OCI-LY1 (cell line): Measurements from ENCODE around the gene CSAD.

ENCODE experiments used
- H2AFZ ChIP-seq: fragments of 200-600 bp; sonication (generic), shearing (Covaris generic); 2 replicates; pipeline ENCODE4 v1.6.0; 2014; ENCODE audit warnings: antibody characterized with exemption, mild to moderate bottlenecking, low read length
- H3F3A ChIP-seq: fragments of 200-600 bp; sonication (generic), shearing (Covaris generic); 2 replicates; pipeline ENCODE4 v1.6.0; 2014; ENCODE audit warnings: mild to moderate bottlenecking, antibody characterized with exemption, low read length, moderate library complexity; ENCODE audit not compliant: insufficient read depth
- H3K27ac ChIP-seq: fragments of 200-600 bp; sonication (generic); 2 replicates; pipeline ENCODE4 v1.5.1; 2014; ENCODE audit warnings: low read length, mixed run types, mild to moderate bottlenecking, low read depth; ENCODE audit not compliant: poor library complexity, severe bottlenecking
- H3K27me3 ChIP-seq: fragments of 200-600 bp; sonication (generic); 2 replicates; pipeline ENCODE4 v1.6.0; 2014; ENCODE audit warnings: antibody characterized with exemption, mild to moderate bottlenecking, low read length, moderate library complexity; ENCODE audit not compliant: insufficient read depth
- H3K36me3 ChIP-seq: fragments of 200-600 bp; sonication (generic); 2 replicates; pipeline ENCODE4 v1.6.1; 2014; ENCODE audit warnings: mild to moderate bottlenecking, antibody characterized with exemption, low read length, moderate library complexity, mixed read lengths; ENCODE audit not compliant: insufficient read depth
- H3K4me1 ChIP-seq: fragments of 200-600 bp; sonication (generic); 2 replicates; pipeline ENCODE4 v1.5.1; 2014; ENCODE audit warnings: mild to moderate bottlenecking, low read length, moderate library complexity; ENCODE audit not compliant: insufficient read depth, severe bottlenecking
- H3K4me2 ChIP-seq: fragments of 200-600 bp; sonication (generic), shearing (Covaris generic); 2 replicates; pipeline ENCODE4 v1.6.1; 2014; ENCODE audit warnings: low read length
- H3K4me3 ChIP-seq: fragments of 200-600 bp; sonication (generic); 2 replicates; pipeline ENCODE4 v1.5.1; 2014; ENCODE audit warnings: low read length, low read depth, mild to moderate bottlenecking, mixed read lengths; ENCODE audit not compliant: poor library complexity, severe bottlenecking
- H3K79me2 ChIP-seq: fragments of 200-600 bp; shearing (Covaris generic); 2 replicates; pipeline ENCODE4 v1.6.1; 2016; ENCODE audit warnings: mixed run types, low read length, mixed read lengths; ENCODE audit not compliant: insufficient read depth
- H3K9ac ChIP-seq: fragments of 200-600 bp; sonication (generic), shearing (Covaris generic); 2 replicates; pipeline ENCODE4 v1.6.1; 2014; ENCODE audit warnings: mild to moderate bottlenecking, low read length, mixed read lengths
- H3K9me2 ChIP-seq: fragments of 200-600 bp; sonication (generic), shearing (Covaris generic); 2 replicates; pipeline ENCODE4 v1.6.1; 2014; ENCODE audit warnings: low read depth, mild to moderate bottlenecking, low read length, mixed read lengths
- H3K9me3 ChIP-seq: fragments of 200-600 bp; shearing (Covaris generic); 2 replicates; pipeline ENCODE4 v1.6.1; 2014; ENCODE audit warnings: low read length, mixed read lengths
- H4K20me1 ChIP-seq: fragments of 200-600 bp; sonication (generic), shearing (Covaris generic); 2 replicates; pipeline ENCODE4 v1.6.0; 2016; ENCODE audit warnings: mild to moderate bottlenecking, low read length; ENCODE audit not compliant: insufficient read depth
- EZH2 ChIP-seq: fragments of 200-600 bp; sonication (generic), shearing (Covaris generic); IDR thresholded peaks from 2 replicates; pipeline ENCODE4 v1.8.0; 2017; ENCODE audit warnings: borderline replicate concordance, mixed run types, mild to moderate bottlenecking, antibody characterized with exemption, low read length, moderate library complexity, mixed read lengths
- TF ChIP-seq, protein P1 (sequence below): fragments of 200-600 bp; sonication (generic), shearing (Covaris generic); IDR thresholded peaks from 2 replicates; pipeline ENCODE4 v1.5.1; 2017; ENCODE audit warnings: mild to moderate bottlenecking, antibody characterized with exemption, low read length, moderate library complexity, mixed read lengths

Gene CSAD

GRCh38 chr12:53152390-53152789 is 28.3 kb downstream of the CSAD start:
- TF ChIP-seq EZH2: no peak
- TF ChIP-seq, protein P1, sequence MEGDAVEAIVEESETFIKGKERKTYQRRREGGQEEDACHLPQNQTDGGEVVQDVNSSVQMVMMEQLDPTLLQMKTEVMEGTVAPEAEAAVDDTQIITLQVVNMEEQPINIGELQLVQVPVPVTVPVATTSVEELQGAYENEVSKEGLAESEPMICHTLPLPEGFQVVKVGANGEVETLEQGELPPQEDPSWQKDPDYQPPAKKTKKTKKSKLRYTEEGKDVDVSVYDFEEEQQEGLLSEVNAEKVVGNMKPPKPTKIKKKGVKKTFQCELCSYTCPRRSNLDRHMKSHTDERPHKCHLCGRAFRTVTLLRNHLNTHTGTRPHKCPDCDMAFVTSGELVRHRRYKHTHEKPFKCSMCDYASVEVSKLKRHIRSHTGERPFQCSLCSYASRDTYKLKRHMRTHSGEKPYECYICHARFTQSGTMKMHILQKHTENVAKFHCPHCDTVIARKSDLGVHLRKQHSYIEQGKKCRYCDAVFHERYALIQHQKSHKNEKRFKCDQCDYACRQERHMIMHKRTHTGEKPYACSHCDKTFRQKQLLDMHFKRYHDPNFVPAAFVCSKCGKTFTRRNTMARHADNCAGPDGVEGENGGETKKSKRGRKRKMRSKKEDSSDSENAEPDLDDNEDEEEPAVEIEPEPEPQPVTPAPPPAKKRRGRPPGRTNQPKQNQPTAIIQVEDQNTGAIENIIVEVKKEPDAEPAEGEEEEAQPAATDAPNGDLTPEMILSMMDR: no peak
- Histone ChIP-seq H3F3A (peaks cover 1% of the 10 kb centered on the region; the same call in 1 of the 2 replicates), H3K27ac (no peak overlapping the region), H3K79me2 (no peaks in the 10 kb centered on the region), H3K4me2 (no peak overlapping the region), H3K9me3 (no peaks in the 10 kb centered on the region), H3K4me1 (no peaks in the 10 kb centered on the region), H3K27me3 (no peaks in the 10 kb centered on the region; the same call in 1 of the 2 replicates), H4K20me1 (no peaks in the 10 kb centered on the region), H2AFZ (no peak overlapping the region), H3K36me3 (no peaks in the 10 kb centered on the region), H3K4me3 (no peak overlapping the region), H3K9me2 (no peaks in the 10 kb centered on the region), H3K9ac (no peak overlapping the region)

DNA sequence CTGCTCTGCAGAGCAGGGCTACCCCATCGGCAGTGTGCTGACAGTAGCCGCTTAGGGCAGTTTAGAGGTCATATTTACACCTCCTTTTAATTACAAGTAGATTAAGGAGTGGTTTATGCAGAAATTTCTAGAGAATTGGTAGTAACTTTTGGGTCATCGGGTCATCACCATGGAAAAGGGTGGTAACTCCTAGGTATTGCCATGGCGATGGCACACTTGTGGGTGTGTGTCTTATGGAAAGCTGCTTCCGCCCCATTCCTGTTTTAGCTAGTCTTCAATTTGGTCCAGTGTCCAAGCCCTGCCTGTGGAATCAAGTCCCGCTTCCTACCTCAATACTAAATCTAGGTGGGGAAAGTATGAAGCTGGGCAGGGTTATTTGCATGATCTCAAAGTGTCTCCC is 29.7 kb downstream of the CSAD start:
- peaks cover 4% of the 10 kb centered on the region; the same call in 1 of the 2 replicates for H3F3A ChIP-seq
- H2AFZ ChIP-seq: no peak overlapping the region
- H3K4me1 ChIP-seq: no peaks in the 10 kb centered on the region
- H4K20me1 ChIP-seq: no peaks in the 10 kb centered on the region
- H3K4me3 ChIP-seq: no peak overlapping the region
- H3K79me2 ChIP-seq: no peaks in the 10 kb centered on the region
- no peak overlapping the region for H3K9ac ChIP-seq
- no peaks in the 10 kb centered on the region for H3K36me3 ChIP-seq
- no peaks in the 10 kb centered on the region for H3K9me3 ChIP-seq
- no peaks in the 10 kb centered on the region; the same call in 1 of the 2 replicates for H3K27me3 ChIP-seq
- no peaks in the 10 kb centered on the region for H3K9me2 ChIP-seq
- TF ChIP-seq, protein P1: no peak
- no peak for TF ChIP-seq EZH2
- no peak overlapping the region for H3K27ac ChIP-seq
- H3K4me2 ChIP-seq: no peak overlapping the region

DNA sequence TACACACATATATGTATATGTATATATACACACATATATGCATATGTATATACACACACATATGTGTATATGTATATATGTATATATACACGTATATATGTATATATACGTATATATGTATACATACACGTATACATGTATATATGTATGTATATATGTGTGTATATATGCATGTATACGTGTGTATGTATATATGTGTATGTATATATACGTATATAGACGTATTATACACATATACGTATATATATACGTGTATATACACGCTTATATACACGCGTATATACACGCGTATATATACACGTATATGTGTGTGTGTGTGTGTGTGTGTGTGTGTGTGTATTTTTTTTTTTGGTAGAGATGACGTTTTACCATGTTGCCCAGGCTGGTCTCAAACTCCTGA is 33.1 kb downstream of the CSAD start:
- H3K9ac ChIP-seq: no peak overlapping the region
- no peak overlapping the region for H3K4me3 ChIP-seq
- H3K27ac ChIP-seq: no peak overlapping the region
- no peaks in the 10 kb centered on the region for H3K36me3 ChIP-seq
- H3K9me2 ChIP-seq: no peaks in the 10 kb centered on the region
- H3F3A ChIP-seq: peaks cover 4% of the 10 kb centered on the region; the same call in 1 of the 2 replicates
- no peak overlapping the region for H3K4me2 ChIP-seq
- H3K4me1 ChIP-seq: no peaks in the 10 kb centered on the region
- H3K79me2 ChIP-seq: no peaks in the 10 kb centered on the region
- H3K27me3 ChIP-seq: no peaks in the 10 kb centered on the region
- TF ChIP-seq, protein P1: no peak
- TF ChIP-seq EZH2: no peak
- no peaks in the 10 kb centered on the region for H4K20me1 ChIP-seq
- H3K9me3 ChIP-seq: no peaks in the 10 kb centered on the region
- no peak overlapping the region for H2AFZ ChIP-seq
